ENCODE data around the gene MRPS24.
"Not testable (repeated sequence)": the region's sequence is repeated elsewhere in the genome, so short reads cannot be mapped to it uniquely, and the experiment has no call there.

Gene MRPS24

GRCh38 chr7:43905956-43906330 lies 36.6 kb upstream of the MRPS24 start:
- no peak for TF ChIP-seq CTCF (IDR thresholded peaks at IDR 0.05; ENCODE audit: low read depth, low read length)
- TF ChIP-seq MAX (IDR thresholded peaks at IDR 0.05; ENCODE audit: low read depth, low read length), result no peak
- TF ChIP-seq POLR2A (IDR thresholded peaks at IDR 0.05; ENCODE audit: extremely low read depth, insufficient read length), result no peak
- TF ChIP-seq MYC (IDR thresholded peaks at IDR 0.05; ENCODE audit: low read depth, low read length), result no peak
- DNase-seq (ENCODE audit: low read depth), result peak; percentile 55
- peak overlapping the region; percentile 53 for H3K4me3 ChIP-seq (ENCODE audit: low read depth, low read length)

GRCh38 chr7:43905209-43905946 lies 36.1 kb upstream of the MRPS24 start:
- DNase-seq (ENCODE audit: low read depth), result no peak
- TF ChIP-seq MAX (IDR thresholded peaks at IDR 0.05; ENCODE audit: low read depth, low read length), result no peak
- no peak for TF ChIP-seq MYC (IDR thresholded peaks at IDR 0.05; ENCODE audit: low read depth, low read length)
- TF ChIP-seq CTCF (IDR thresholded peaks at IDR 0.05; ENCODE audit: low read depth, low read length), result no peak
- TF ChIP-seq POLR2A (IDR thresholded peaks at IDR 0.05; ENCODE audit: extremely low read depth, insufficient read length), result no peak
- H3K4me3 ChIP-seq (ENCODE audit: low read depth, low read length), result peak overlapping the region; percentile 53

- no peak for DNase-seq (ENCODE audit: low read depth)
- no peak overlapping the region for H3K4me3 ChIP-seq (ENCODE audit: low read depth, low read length)
- TF ChIP-seq POLR2A (IDR thresholded peaks at IDR 0.05; ENCODE audit: extremely low read depth, insufficient read length), result no peak
- no peak for TF ChIP-seq MAX (IDR thresholded peaks at IDR 0.05; ENCODE audit: low read depth, low read length)
- TF ChIP-seq CTCF (IDR thresholded peaks at IDR 0.05; ENCODE audit: low read depth, low read length), result no peak
- TF ChIP-seq MYC (IDR thresholded peaks at IDR 0.05; ENCODE audit: low read depth, low read length), result no peak
Measured at GRCh38 chr7:43904533-43905208, 35.4 kb upstream of the MRPS24 start.

- no peak for TF ChIP-seq MAX (IDR thresholded peaks at IDR 0.05; ENCODE audit: low read depth, low read length)
- no peak for TF ChIP-seq POLR2A (IDR thresholded peaks at IDR 0.05; ENCODE audit: extremely low read depth, insufficient read length)
- TF ChIP-seq CTCF (IDR thresholded peaks at IDR 0.05; ENCODE audit: low read depth, low read length), result no peak
- no peak for TF ChIP-seq MYC (IDR thresholded peaks at IDR 0.05; ENCODE audit: low read depth, low read length)
Measured at GRCh38 chr7:43902542-43903054, 33.3 kb upstream of the MRPS24 start.

GRCh38 chr7:43898571-43898970 lies 29.3 kb upstream of the MRPS24 start:
- DNase-seq (ENCODE audit: low read depth); H3K4me3 ChIP-seq (ENCODE audit: low read depth, low read length): not testable (repeated sequence)

More at GRCh38 chr7:43902542-43903054, 33.3 kb upstream of the MRPS24 start:
- no peak overlapping the region for H3K4me3 ChIP-seq (ENCODE audit: low read depth, low read length)
- no peak for DNase-seq (ENCODE audit: low read depth)

- TF ChIP-seq MAX (IDR thresholded peaks at IDR 0.05; ENCODE audit: low read depth, low read length), result no peak
- no peak for TF ChIP-seq CTCF (IDR thresholded peaks at IDR 0.05; ENCODE audit: low read depth, low read length)
- TF ChIP-seq MYC (IDR thresholded peaks at IDR 0.05; ENCODE audit: low read depth, low read length), result no peak
- TF ChIP-seq POLR2A (IDR thresholded peaks at IDR 0.05; ENCODE audit: extremely low read depth, insufficient read length), result no peak
- no peak for DNase-seq (ENCODE audit: low read depth)
- H3K4me3 ChIP-seq (ENCODE audit: low read depth, low read length), result no peak overlapping the region
Measured at GRCh38 chr7:43895847-43896415, 26.6 kb upstream of the MRPS24 start.
